Endodermal cell (in vitro differentiated cells): ENCODE measurements around the gene EMCN. TPM values are rescaled to one million over a fixed set of nuclear protein-coding genes. Genes with fewer than 3 reads are reported as not detected.
A peak's percentile ranks its signal among the peaks of the same experiment; 100 is the strongest.

Experiments
- DNase-seq: peaks from one replicate; pipeline ENCODE4 v3.0.0-alpha.2; 2017
- H3K27ac ChIP-seq: 2 replicates; pipeline ENCODE4 v1.5.1; 2013; ENCODE audit warnings: mild to moderate bottlenecking, low read depth, low read length, moderate library complexity
- H3K27me3 ChIP-seq: 2 replicates; pipeline ENCODE4 v1.6.1; 2013; ENCODE audit warnings: mild to moderate bottlenecking, low read length, moderate library complexity; ENCODE audit not compliant: insufficient read depth, control insufficient read depth, poor library complexity, severe bottlenecking
- H3K36me3 ChIP-seq: 2 replicates; pipeline ENCODE4 v1.7.0; 2013; ENCODE audit warnings: mild to moderate bottlenecking, low read length, moderate library complexity; ENCODE audit not compliant: control insufficient read depth, insufficient read depth
- H3K4me1 ChIP-seq: one replicate; pipeline ENCODE4 v1.7.0; 2013; ENCODE audit warnings: low read length; ENCODE audit not compliant: control insufficient read depth, insufficient read depth
- H3K4me3 ChIP-seq: 2 replicates; pipeline ENCODE4 v1.5.1; 2013; ENCODE audit warnings: mild to moderate bottlenecking, low read length, moderate library complexity
- H3K9ac ChIP-seq: 2 replicates; pipeline ENCODE4 v1.6.1; 2013; ENCODE audit warnings: mild to moderate bottlenecking, low read length, moderate library complexity; ENCODE audit not compliant: poor library complexity, severe bottlenecking; ENCODE audit errors: extremely low read depth
- H3K9me3 ChIP-seq: 2 replicates; pipeline ENCODE4 v1.6.1; 2013; ENCODE audit warnings: mild to moderate bottlenecking, low read length, moderate library complexity; ENCODE audit not compliant: control insufficient read depth
- H3K27ac Mint-ChIP-seq: 2 replicates; pipeline ENCODE4 v1.8.0; 2020; ENCODE audit warnings: mixed read lengths
- H3K27me3 Mint-ChIP-seq: 2 replicates; pipeline ENCODE4 v1.8.0; 2021; ENCODE audit warnings: mild to moderate bottlenecking, mixed read lengths; ENCODE audit not compliant: insufficient read depth
- H3K36me3 Mint-ChIP-seq: 2 replicates; pipeline ENCODE4 v1.8.0; 2020; ENCODE audit warnings: low read depth, mixed read lengths
- H3K4me1 Mint-ChIP-seq: 2 replicates; pipeline ENCODE4 v1.8.0; 2020; ENCODE audit warnings: mixed read lengths
- H3K4me3 Mint-ChIP-seq: 2 replicates; pipeline ENCODE4 v1.8.0; 2020; ENCODE audit warnings: mild to moderate bottlenecking, moderate library complexity, mixed read lengths
- H3K9me3 Mint-ChIP-seq: 2 replicates; pipeline ENCODE4 v1.8.0; 2020; ENCODE audit warnings: mild to moderate bottlenecking, mixed read lengths
- WGBS, 2 experiments: methylation state at CpG; one replicate each; pipeline versions ENCODE4 v1.1.5 to v1.1.7; 2013; ENCODE audit warnings: missing lambda C conversion rate in 2 of 2, mixed read lengths in 1 of 2; ENCODE audit not compliant: insufficient coverage in 1 of 2, insufficient read length in 1 of 2; 5-methylcytosine and 5-hydroxymethylcytosine counted together
- total RNA-seq, 2 donors: library from RNA; stranded (reverse); fragmentation: NEBNext Ultra II Directional in 1 of 2; extraction: Animal tissue kit (Norgen Biotek cat#: 25700) in 1 of 2; gene quantifications; 2 replicates in 1 of 2; 3 replicates in 1 of 2; pipeline ENCODE4 v1.2.1, GENCODE V29; 2021
- TF ChIP-seq, protein P1 (sequence below): fragments of 200-600 bp; sonication (generic); conservative IDR thresholded peaks from 2 replicates; pipeline ENCODE4 v1.5.0; 2021; ENCODE audit warnings: antibody characterized with exemption, mild to moderate bottlenecking

Gene EMCN
- total RNA-seq, 2 donors from 2014 or later, result not detected

DNA sequence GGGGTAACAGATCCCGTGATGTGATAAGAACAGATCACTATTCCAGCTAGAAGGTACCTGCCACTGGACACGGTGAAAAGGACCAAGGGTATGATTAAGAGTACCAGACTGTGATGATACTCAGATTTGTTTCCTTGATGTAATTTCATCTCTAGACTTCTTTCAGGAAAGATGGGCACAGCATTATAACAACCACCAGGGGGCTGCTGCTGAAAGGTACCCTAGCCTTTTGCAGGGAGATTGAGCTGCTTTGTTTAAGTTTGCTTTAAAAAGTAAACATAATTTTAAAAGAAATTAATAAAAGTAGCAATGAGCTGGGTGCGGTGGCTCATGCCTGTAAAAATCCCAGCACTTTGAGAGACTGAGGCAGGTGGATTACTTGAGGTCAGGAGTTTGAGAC is 145.4 kb downstream of the EMCN start:
- peak; percentile 56 for DNase-seq
- TF ChIP-seq, protein P1, sequence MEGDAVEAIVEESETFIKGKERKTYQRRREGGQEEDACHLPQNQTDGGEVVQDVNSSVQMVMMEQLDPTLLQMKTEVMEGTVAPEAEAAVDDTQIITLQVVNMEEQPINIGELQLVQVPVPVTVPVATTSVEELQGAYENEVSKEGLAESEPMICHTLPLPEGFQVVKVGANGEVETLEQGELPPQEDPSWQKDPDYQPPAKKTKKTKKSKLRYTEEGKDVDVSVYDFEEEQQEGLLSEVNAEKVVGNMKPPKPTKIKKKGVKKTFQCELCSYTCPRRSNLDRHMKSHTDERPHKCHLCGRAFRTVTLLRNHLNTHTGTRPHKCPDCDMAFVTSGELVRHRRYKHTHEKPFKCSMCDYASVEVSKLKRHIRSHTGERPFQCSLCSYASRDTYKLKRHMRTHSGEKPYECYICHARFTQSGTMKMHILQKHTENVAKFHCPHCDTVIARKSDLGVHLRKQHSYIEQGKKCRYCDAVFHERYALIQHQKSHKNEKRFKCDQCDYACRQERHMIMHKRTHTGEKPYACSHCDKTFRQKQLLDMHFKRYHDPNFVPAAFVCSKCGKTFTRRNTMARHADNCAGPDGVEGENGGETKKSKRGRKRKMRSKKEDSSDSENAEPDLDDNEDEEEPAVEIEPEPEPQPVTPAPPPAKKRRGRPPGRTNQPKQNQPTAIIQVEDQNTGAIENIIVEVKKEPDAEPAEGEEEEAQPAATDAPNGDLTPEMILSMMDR, result peak; percentile 87
- H3K27ac ChIP-seq, result no peak overlapping the region
- 87 to 93% methylated on average over 2 to 3 of the region's 3 CpGs for WGBS, 2 experiments
- Mint-ChIP-seq H3K4me3 (no peak overlapping the region), H3K36me3 (no peaks in the 10 kb centered on the region), H3K4me1 (peaks cover 2% of the 10 kb centered on the region), H3K27me3 (no peaks in the 10 kb centered on the region), H3K9me3 (no peaks in the 10 kb centered on the region), H3K27ac (no peak overlapping the region)
- H3K27me3 ChIP-seq, result no peaks in the 10 kb centered on the region
- H3K9ac ChIP-seq, result no peak overlapping the region
- H3K9me3 ChIP-seq, result no peaks in the 10 kb centered on the region
- no peaks in the 10 kb centered on the region for H3K36me3 ChIP-seq
- no peak overlapping the region for H3K4me3 ChIP-seq
- no peaks in the 10 kb centered on the region for H3K4me1 ChIP-seq

DNA sequence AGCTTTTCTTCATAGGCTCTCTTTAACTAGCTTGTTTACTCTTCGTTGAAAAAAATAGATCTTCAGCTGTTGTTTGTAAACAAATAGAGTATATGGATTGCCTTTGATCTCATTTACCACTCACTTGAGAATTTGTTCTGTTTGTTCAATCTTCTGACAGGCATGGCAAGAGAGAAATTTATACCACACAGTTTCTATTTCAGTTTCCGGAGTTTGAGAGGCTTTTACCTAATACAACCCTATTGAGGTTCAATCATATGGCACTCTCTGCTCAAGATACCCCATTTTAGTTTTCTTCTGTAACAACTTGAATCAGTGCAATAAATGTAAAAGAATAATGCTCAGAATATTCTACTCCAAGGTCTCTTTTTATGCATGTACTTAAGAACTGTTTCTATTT is 148.0 kb downstream of the EMCN start:
- H3K27ac Mint-ChIP-seq, result no peak overlapping the region
- TF ChIP-seq, protein P1, result no peak
- no peak overlapping the region for H3K9ac ChIP-seq
- H3K36me3 ChIP-seq, result no peaks in the 10 kb centered on the region
- H3K4me1 ChIP-seq, result no peaks in the 10 kb centered on the region
- H3K36me3 Mint-ChIP-seq, result no peaks in the 10 kb centered on the region
- H3K27ac ChIP-seq, result no peak overlapping the region
- 93 to 100% methylated on average over 1 to 2 of the region's 2 CpGs for WGBS, 2 experiments
- no peak for DNase-seq
- H3K9me3 ChIP-seq, result no peaks in the 10 kb centered on the region
- no peaks in the 10 kb centered on the region for H3K27me3 ChIP-seq
- no peaks in the 10 kb centered on the region for H3K27me3 Mint-ChIP-seq
- no peaks in the 10 kb centered on the region for H3K9me3 Mint-ChIP-seq
- no peak overlapping the region for H3K4me3 Mint-ChIP-seq
- peaks cover 2% of the 10 kb centered on the region for H3K4me1 Mint-ChIP-seq
- no peak overlapping the region for H3K4me3 ChIP-seq

DNA sequence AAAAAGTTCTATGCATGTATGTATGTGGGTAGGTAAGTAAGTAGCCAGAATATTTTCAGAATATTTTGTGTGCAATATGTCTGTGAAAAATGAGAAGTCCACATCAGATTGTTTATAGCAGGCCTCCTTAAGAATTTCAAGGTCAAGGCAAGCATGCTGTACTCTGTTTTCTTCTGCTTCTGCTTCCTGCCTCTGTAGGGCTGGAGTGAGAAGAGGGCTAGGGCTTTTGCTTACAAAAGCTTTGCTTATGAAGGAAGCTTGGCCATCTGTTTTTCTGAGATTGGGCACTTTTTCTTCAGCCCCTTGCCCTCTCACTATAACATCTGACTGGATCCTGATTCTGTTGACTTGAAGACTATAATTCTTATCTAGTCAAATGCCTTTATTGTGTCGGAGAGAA is 150.4 kb downstream of the EMCN start:
- Histone ChIP-seq H3K36me3 (no peaks in the 10 kb centered on the region), H3K4me1 (no peaks in the 10 kb centered on the region), H3K9ac (no peak overlapping the region), H3K27me3 (no peaks in the 10 kb centered on the region), H3K27ac (no peak overlapping the region), H3K4me3 (no peak overlapping the region), H3K9me3 (no peaks in the 10 kb centered on the region)
- DNase-seq, result no peak
- Mint-ChIP-seq H3K27me3 (no peaks in the 10 kb centered on the region), H3K9me3 (no peaks in the 10 kb centered on the region), H3K4me1 (peaks cover 6% of the 10 kb centered on the region), H3K4me3 (no peak overlapping the region), H3K27ac (no peak overlapping the region), H3K36me3 (no peaks in the 10 kb centered on the region)
- TF ChIP-seq, protein P1, result no peak
- 80 to 94% methylated on average over 1 of the region's 1 CpG for WGBS, 2 experiments
